OCI-LY3 (cell line): ENCODE measurements around the gene SEC22A.

Source experiments
- H2AFZ ChIP-seq: fragments of 200-600, 300-600 bp; shearing (Covaris generic); 2 replicates; pipeline ENCODE4 v1.6.0; 2014; ENCODE audit warnings: antibody characterized with exemption, low read depth, low read length
- H3K27ac ChIP-seq: fragments of 200-600, 300-600 bp; sonication (generic); 2 replicates; pipeline ENCODE4 v1.5.1; 2014; ENCODE audit warnings: mild to moderate bottlenecking, low read length, moderate library complexity, mixed read lengths
- H3K27me3 ChIP-seq: fragments of 200-600, 300-600 bp; sonication (generic); 2 replicates; pipeline ENCODE4 v1.6.1; 2014; ENCODE audit warnings: low read depth, low read length, mixed read lengths
- H3K36me3 ChIP-seq: fragments of 200-600, 300-600 bp; sonication (generic); replicated peaks from 2 replicates; pipeline ENCODE3; 2014; ENCODE audit warnings: low read depth, low read length, mixed read lengths
- H3K4me1 ChIP-seq: fragments of 300-600, 200-600 bp; sonication (generic); 2 replicates; pipeline ENCODE4 v1.6.1; 2014; ENCODE audit warnings: low read length, mixed read lengths
- H3K4me2 ChIP-seq: fragments of 200-600, 300-600 bp; sonication (generic); 2 replicates; pipeline ENCODE4 v1.6.1; 2014; ENCODE audit warnings: low read length, mixed read lengths
- H3K4me3 ChIP-seq: fragments of 300-600, 200-600 bp; sonication (generic); 2 replicates; pipeline ENCODE4 v1.5.1; 2014; ENCODE audit warnings: antibody characterized with exemption, mild to moderate bottlenecking, low read length, moderate library complexity
- H3K79me2 ChIP-seq: fragments of 300-600, 200-600 bp; shearing (Covaris generic); 2 replicates; pipeline ENCODE4 v1.6.1; 2014; ENCODE audit warnings: mild to moderate bottlenecking, low read length, mixed read lengths
- H3K9ac ChIP-seq: fragments of 300-600, 200-600 bp; shearing (Covaris generic); 2 replicates; pipeline ENCODE4 v1.6.0; 2014; ENCODE audit warnings: mild to moderate bottlenecking, low read length, moderate library complexity
- H3K9me3 ChIP-seq: fragments of 200-600, 300-600 bp; shearing (Covaris generic); 2 replicates; pipeline ENCODE4 v1.6.1; 2014; ENCODE audit warnings: low read length, mixed read lengths; ENCODE audit not compliant: insufficient read depth
- H4K20me1 ChIP-seq: fragments of 200-600, 300-600 bp; sonication (generic); 2 replicates; pipeline ENCODE4 v1.6.1; 2016; ENCODE audit warnings: low read length, mixed read lengths; ENCODE audit not compliant: insufficient read depth
- CTCF ChIP-seq: fragments of 200-600, 300-600 bp; sonication (generic); IDR thresholded peaks from 2 replicates; pipeline ENCODE4 v1.5.1; 2014; ENCODE audit warnings: antibody characterized with exemption, low read length, low read depth
- EZH2phosphoT487 ChIP-seq: fragments of 200-600 bp; shearing (Covaris generic); IDR thresholded peaks from 2 replicates; pipeline ENCODE4 v1.6.1; 2018; ENCODE audit warnings: antibody characterized with exemption, mixed run types, low read depth

SEC22A gene

GRCh38 chr3:123262226-123262625, 60.5 kb downstream of the SEC22A start:
- TF ChIP-seq CTCF = no peak
- TF ChIP-seq EZH2phosphoT487 = no peak
- no peaks in the 10 kb centered on the region for H3K36me3 ChIP-seq
- H3K4me3 ChIP-seq = no peak overlapping the region
- no peak overlapping the region for H2AFZ ChIP-seq
- H3K79me2 ChIP-seq = no peaks in the 10 kb centered on the region
- H3K9ac ChIP-seq = no peak overlapping the region
- no peaks in the 10 kb centered on the region for H4K20me1 ChIP-seq
- no peaks in the 10 kb centered on the region for H3K4me1 ChIP-seq
- H3K4me2 ChIP-seq = no peak overlapping the region
- H3K9me3 ChIP-seq = no peaks in the 10 kb centered on the region
- H3K27ac ChIP-seq = no peak overlapping the region
- no peaks in the 10 kb centered on the region for H3K27me3 ChIP-seq

- no peaks in the 10 kb centered on the region for H4K20me1 ChIP-seq
- no peak overlapping the region for H3K27ac ChIP-seq
- H3K4me3 ChIP-seq = no peak overlapping the region
- H3K27me3 ChIP-seq = no peaks in the 10 kb centered on the region
- H3K4me2 ChIP-seq = no peak overlapping the region
- TF ChIP-seq CTCF (no peak), EZH2phosphoT487 (no peak)
- H3K36me3 ChIP-seq = no peaks in the 10 kb centered on the region
- H3K9me3 ChIP-seq = no peaks in the 10 kb centered on the region
- H3K4me1 ChIP-seq = no peaks in the 10 kb centered on the region
- H2AFZ ChIP-seq = no peak overlapping the region
- no peak overlapping the region for H3K9ac ChIP-seq
- no peaks in the 10 kb centered on the region for H3K79me2 ChIP-seq
Observed at GRCh38 chr3:123262868-123263267, 61.1 kb downstream of the SEC22A start.

- Histone ChIP-seq H3K4me2 (no peak overlapping the region), H3K79me2 (no peaks in the 10 kb centered on the region), H3K27me3 (no peaks in the 10 kb centered on the region), H3K4me3 (no peak overlapping the region), H3K9ac (no peak overlapping the region), H3K36me3 (no peaks in the 10 kb centered on the region), H4K20me1 (no peaks in the 10 kb centered on the region), H3K9me3 (no peaks in the 10 kb centered on the region), H3K4me1 (no peaks in the 10 kb centered on the region), H2AFZ (no peak overlapping the region), H3K27ac (no peak overlapping the region)
- no peak for TF ChIP-seq EZH2phosphoT487
Observed at GRCh38 chr3:123263941-123264340, 62.2 kb downstream of the SEC22A start.

GRCh38 chr3:123267821-123268220, 66.1 kb downstream of the SEC22A start:
- Histone ChIP-seq H3K4me1 (no peaks in the 10 kb centered on the region), H3K4me3 (no peak overlapping the region), H3K27ac (no peak overlapping the region), H3K9me3 (no peaks in the 10 kb centered on the region), H3K4me2 (no peak overlapping the region), H3K79me2 (no peaks in the 10 kb centered on the region), H3K27me3 (no peaks in the 10 kb centered on the region), H3K36me3 (no peaks in the 10 kb centered on the region), H3K9ac (no peak overlapping the region), H4K20me1 (no peaks in the 10 kb centered on the region), H2AFZ (no peak overlapping the region)
- TF ChIP-seq CTCF (no peak), EZH2phosphoT487 (no peak)

- Histone ChIP-seq H3K4me1 (no peaks in the 10 kb centered on the region), H4K20me1 (no peaks in the 10 kb centered on the region), H3K9me3 (no peaks in the 10 kb centered on the region), H3K36me3 (no peaks in the 10 kb centered on the region), H3K9ac (no peak overlapping the region), H2AFZ (no peak overlapping the region), H3K27me3 (no peaks in the 10 kb centered on the region), H3K4me3 (no peak overlapping the region), H3K79me2 (no peaks in the 10 kb centered on the region), H3K4me2 (no peak overlapping the region), H3K27ac (no peak overlapping the region)
- TF ChIP-seq EZH2phosphoT487 (no peak), CTCF (no peak)
Observed at GRCh38 chr3:123270818-123271217, 69.1 kb downstream of the SEC22A start.
